GM12801 (cell line): Measurements from ENCODE around the gene TPST1.

ENCODE experiments used
- TF ChIP-seq, protein P1 (sequence below): IDR thresholded peaks from one replicate; pipeline ENCODE4 v1.5.1; 2011; ENCODE audit warnings: control low read depth; ENCODE audit not compliant: insufficient read length; ENCODE audit errors: extremely low read depth

Gene TPST1

DNA sequence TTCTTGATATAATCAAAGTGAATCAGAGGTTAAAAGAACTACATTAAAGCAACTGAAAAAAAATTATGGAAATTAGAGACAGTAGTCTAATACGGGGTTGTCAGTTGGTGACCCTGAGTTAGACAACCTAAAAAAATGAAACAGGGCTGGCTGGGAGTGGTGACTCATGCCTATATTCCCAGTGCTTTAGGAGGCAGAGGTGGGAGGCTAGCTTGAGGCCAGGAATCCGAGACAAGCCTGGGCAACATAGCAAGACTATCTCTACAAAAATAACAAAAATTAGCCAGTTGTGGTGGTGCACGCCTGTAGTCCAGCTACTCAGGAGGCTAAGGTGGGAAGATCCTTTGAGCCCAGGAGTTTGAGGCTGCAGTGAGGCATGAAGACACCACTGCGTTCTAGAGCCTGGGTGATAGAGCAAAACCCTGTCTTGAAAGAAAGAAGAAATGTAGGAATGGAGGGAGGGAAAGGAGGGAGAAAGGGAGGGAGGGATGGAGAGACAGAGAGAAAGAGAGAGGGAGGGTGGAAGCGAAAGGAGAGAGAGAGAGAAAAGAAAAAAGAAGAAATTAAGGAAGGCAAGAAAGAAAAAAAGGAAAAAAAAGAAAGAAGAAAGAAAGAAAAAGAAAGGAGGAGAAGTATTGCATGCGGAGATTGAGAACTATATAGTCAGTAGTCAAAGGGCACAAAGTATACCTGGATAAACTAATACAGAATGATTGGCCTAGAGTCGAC lies 166.1 kb downstream of the TPST1 start:
- TF ChIP-seq, protein P1, sequence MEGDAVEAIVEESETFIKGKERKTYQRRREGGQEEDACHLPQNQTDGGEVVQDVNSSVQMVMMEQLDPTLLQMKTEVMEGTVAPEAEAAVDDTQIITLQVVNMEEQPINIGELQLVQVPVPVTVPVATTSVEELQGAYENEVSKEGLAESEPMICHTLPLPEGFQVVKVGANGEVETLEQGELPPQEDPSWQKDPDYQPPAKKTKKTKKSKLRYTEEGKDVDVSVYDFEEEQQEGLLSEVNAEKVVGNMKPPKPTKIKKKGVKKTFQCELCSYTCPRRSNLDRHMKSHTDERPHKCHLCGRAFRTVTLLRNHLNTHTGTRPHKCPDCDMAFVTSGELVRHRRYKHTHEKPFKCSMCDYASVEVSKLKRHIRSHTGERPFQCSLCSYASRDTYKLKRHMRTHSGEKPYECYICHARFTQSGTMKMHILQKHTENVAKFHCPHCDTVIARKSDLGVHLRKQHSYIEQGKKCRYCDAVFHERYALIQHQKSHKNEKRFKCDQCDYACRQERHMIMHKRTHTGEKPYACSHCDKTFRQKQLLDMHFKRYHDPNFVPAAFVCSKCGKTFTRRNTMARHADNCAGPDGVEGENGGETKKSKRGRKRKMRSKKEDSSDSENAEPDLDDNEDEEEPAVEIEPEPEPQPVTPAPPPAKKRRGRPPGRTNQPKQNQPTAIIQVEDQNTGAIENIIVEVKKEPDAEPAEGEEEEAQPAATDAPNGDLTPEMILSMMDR, result no peak

DNA sequence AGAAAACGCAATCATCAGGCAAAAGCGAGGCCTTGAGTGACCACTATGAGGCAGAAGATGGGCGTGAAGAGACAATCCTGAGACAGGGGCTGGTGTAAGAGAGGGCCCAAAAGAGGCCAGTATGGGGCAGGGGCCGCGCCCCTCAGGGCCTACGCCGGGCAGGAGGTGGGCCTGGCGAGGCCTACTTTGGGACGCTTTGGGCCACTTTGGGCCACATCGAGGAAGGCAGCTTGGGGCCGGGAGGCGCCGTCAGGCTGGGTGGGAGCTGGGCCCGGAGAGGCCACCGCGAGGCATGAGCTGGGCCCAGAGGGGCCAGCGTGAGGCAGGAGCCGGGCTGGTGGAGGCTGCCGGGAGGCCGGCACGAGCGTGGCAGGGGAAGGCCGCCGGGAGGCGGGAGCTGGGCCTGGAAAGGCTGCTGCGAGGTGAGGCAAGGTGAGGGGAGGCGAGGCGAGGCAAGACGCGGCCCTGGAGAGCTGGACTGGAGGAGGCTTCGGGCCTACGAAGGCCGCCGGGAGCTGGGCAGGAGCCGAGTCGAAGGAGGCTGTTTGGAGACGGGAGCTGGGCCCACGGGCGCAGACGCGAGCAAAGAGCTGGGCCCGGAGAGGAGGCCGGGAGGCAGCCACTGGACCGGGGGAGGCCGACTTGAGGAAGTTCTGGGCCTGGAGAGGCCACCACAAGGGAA lies 171.3 kb downstream of the TPST1 start:
- TF ChIP-seq, protein P1, result no peak

DNA sequence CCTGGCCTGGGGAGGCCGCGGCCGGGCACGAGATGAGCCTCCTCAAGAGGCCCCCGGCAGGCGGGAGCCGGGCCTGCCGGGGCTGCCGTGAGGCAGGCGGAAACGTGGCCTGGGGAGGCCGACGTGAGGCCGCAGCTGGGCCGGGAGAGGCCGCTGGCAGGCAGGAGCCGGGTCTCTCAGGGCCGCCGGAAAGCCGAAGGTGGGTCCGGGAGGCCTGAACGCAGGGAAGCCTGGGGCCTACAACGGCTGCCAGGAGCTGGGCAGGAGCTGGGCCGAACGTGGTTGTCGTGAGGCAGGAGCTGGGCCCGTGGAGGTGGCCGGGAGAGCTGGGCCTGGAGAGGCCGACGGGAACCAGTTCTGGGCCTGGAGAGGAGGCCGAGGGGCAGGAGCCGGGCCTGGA lies 171.9 kb downstream of the TPST1 start:
- TF ChIP-seq, protein P1, result no peak

DNA sequence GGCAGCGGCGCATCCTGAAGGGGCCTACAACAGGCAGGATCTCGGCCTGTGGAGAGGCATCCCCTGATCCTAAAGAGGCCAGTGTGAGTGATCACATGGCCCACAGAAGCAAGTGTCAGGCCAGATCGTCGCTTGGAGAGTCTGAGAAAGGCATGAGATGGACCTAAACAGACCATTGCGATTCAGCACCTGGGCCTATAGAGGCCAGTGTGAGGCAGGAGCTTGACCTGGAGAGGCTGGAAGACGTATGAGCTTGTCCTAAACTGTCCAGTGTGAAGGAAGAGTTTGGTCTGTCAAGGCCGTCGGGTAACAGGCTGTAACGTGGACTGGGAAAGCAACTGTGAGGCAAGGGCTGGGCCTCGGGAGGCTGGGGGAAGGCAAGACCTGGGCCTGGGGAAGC lies 172.6 kb downstream of the TPST1 start:
- TF ChIP-seq, protein P1, result no peak

DNA sequence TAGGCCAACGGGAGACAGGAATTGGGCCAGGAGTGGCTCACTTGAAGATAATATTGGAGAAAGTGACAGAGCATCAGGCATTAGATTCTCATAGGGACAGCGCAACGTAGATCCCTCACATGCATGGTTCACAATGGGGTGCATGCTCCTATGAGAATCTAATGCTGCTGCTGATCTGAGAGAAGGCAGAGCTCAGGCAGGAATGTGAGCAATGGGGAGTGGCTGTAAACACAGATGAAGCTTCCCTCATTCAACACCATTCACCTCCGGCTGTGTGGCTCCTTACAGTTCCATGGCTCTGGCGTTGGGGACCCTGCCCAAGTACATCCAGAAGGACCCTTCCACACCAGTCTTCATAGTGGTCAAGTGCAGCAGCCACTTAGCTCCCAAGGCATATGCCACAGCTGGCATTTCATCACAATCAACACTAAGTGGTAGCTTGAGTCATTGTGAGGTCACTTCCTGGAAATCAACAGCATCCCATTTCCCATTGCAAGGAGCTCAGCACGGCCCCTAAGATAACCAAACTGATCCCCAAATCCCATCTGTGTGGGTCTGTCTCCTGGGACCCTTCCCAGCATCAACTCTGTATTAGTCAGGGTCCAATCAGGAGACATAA lies 174.5 kb downstream of the TPST1 start:
- TF ChIP-seq, protein P1, result no peak

DNA sequence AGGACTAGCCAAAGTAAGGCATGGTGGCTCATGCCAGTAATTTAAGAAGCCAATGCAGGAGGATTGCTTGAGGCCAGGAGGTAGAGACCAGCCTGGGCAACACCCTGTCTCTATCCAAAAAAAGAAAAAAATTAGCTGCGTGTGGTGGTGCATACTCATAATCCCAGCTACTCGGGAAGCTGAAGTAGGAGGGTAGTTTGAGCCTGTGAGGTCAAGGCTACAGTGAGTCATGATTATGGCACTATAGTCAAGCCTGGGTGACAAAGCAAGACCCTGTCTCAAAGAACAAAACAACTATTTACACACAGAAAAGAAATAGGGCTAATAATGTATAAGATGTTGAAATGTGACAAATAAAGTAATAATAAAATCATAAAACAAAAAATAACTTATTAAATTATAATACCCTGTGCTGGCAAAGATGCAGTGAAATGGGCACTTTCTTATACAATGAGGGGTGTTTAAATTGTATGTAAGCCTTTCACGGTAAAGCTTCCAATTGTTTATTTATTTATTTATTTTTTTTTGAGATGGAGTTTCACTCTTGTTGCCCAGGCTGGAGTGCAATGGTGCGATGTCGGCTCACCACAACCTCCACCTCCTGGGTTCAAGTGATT lies 175.2 kb downstream of the TPST1 start:
- TF ChIP-seq, protein P1, result no peak

DNA sequence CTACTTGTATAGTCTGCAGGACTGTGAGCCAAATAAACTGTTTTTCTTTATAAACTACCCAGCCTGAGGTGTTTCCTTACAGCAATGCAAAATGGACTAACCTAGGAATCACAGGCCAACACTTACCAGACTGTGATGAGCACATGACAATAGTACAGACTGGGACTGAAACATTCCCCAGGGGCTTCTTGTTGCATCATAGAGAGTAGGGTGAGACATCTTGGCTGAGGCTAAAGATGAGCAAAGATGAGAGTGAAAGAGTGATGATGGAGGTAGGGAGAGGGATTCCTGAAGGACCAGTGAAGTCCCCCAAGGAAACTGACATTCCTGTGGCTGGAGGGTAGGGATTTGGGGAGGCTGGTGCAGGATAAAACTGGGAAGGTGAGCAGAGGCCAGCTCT lies 194.4 kb downstream of the TPST1 start:
- TF ChIP-seq, protein P1, result no peak
